ENCODE results near the gene WNT9B.

WNT9B gene

GRCh38 chr17:46815474-46816353 is 35.7 kb upstream of the WNT9B start:
- Histone ChIP-seq H3K9ac (ENCODE audit: low read length) (peak overlapping the region; percentile 85), H3K27ac (ENCODE audit: low read depth, low read length) (no peak overlapping the region), H3K36me3 (ENCODE audit: control insufficient read depth, insufficient read depth, low read length) (peaks cover 3% of the 10 kb centered on the region; the same call in 1 of the 2 replicates), H3K9me3 (ENCODE audit: control insufficient read depth, insufficient read depth, low read depth, low read length) (no peaks in the 10 kb centered on the region), H3K4me3 (ENCODE audit: low read depth, low read length) (peak overlapping the region; percentile 76; the same call in 1 of the 2 replicates), H3K4me1 (ENCODE audit: control insufficient read depth, insufficient read depth, low read length) (peaks cover 76% of the 10 kb centered on the region), H3K27me3 (ENCODE audit: control insufficient read depth, insufficient read depth, low read length) (peaks cover 48% of the 10 kb centered on the region)

GRCh38 chr17:46817151-46817900 is 34.1 kb upstream of the WNT9B start:
- Histone ChIP-seq H3K27me3 (ENCODE audit: control insufficient read depth, insufficient read depth, low read length) (peaks cover 63% of the 10 kb centered on the region), H3K4me3 (ENCODE audit: low read depth, low read length) (peak overlapping the region; percentile 76), H3K9me3 (ENCODE audit: control insufficient read depth, insufficient read depth, low read depth, low read length) (no peaks in the 10 kb centered on the region), H3K36me3 (ENCODE audit: control insufficient read depth, insufficient read depth, low read length) (no peaks in the 10 kb centered on the region), H3K4me1 (ENCODE audit: control insufficient read depth, insufficient read depth, low read length) (peaks cover 72% of the 10 kb centered on the region), H3K27ac (ENCODE audit: low read depth, low read length) (peak overlapping the region; percentile 54; the same call in 1 of the 2 replicates), H3K9ac (ENCODE audit: low read length) (peak overlapping the region; percentile 85)

- H3K36me3 ChIP-seq (ENCODE audit: control insufficient read depth, insufficient read depth, low read length): no peaks in the 10 kb centered on the region
- H3K4me1 ChIP-seq (ENCODE audit: control insufficient read depth, insufficient read depth, low read length): peaks cover 67% of the 10 kb centered on the region
These were observed 33.5 kb upstream of the WNT9B start for GRCh38 chr17:46817901-46818209.

GRCh38 chr17:46818316-46818928 is 33.0 kb upstream of the WNT9B start, which contains the start of gene WNT3:
Gene WNT3 (minus strand): TSS chr17:46818692. CDS start chr17:46818597, 95 bp downstream.
- peak within 1 kb of the TSS; percentile 96 for H3K9ac ChIP-seq (ENCODE audit: low read length)

More at GRCh38 chr17:46817901-46818209, 33.5 kb upstream of the WNT9B start:
- Histone ChIP-seq H3K27ac (ENCODE audit: low read depth, low read length) (peak overlapping the region; percentile 54; the same call in 1 of the 2 replicates), H3K27me3 (ENCODE audit: control insufficient read depth, insufficient read depth, low read length) (peaks cover 66% of the 10 kb centered on the region), H3K4me3 (ENCODE audit: low read depth, low read length) (peak overlapping the region; percentile 76), H3K9ac (ENCODE audit: low read length) (peak overlapping the region; percentile 85), H3K9me3 (ENCODE audit: control insufficient read depth, insufficient read depth, low read depth, low read length) (no peaks in the 10 kb centered on the region)

GRCh38 chr17:46818929-46819859 is 32.2 kb upstream of the WNT9B start:
- H3K27me3 ChIP-seq (ENCODE audit: control insufficient read depth, insufficient read depth, low read length): peaks cover 66% of the 10 kb centered on the region
- peak overlapping the region; percentile 88; the same call in 1 of the 2 replicates for H3K27ac ChIP-seq (ENCODE audit: low read depth, low read length)

More at GRCh38 chr17:46818316-46818928, 33.0 kb upstream of the WNT9B start, which contains the start of gene WNT3:
- H3K27ac ChIP-seq (ENCODE audit: low read depth, low read length): peak within 1 kb of the TSS; percentile 88; the same call in 1 of the 2 replicates
- no peaks in the 10 kb centered on the region for H3K9me3 ChIP-seq (ENCODE audit: control insufficient read depth, insufficient read depth, low read depth, low read length)
- H3K4me3 ChIP-seq (ENCODE audit: low read depth, low read length): peak within 1 kb of the TSS; percentile 76
- no peaks in the 10 kb centered on the region for H3K36me3 ChIP-seq (ENCODE audit: control insufficient read depth, insufficient read depth, low read length)
- H3K27me3 ChIP-seq (ENCODE audit: control insufficient read depth, insufficient read depth, low read length): peaks cover 66% of the 10 kb centered on the region
- H3K4me1 ChIP-seq (ENCODE audit: control insufficient read depth, insufficient read depth, low read length): peaks cover 61% of the 10 kb centered on the region

GRCh38 chr17:46819906-46820351 is 31.5 kb upstream of the WNT9B start:
- Histone ChIP-seq H3K27me3 (ENCODE audit: control insufficient read depth, insufficient read depth, low read length) (peaks cover 66% of the 10 kb centered on the region), H3K9ac (ENCODE audit: low read length) (peak overlapping the region; percentile 96)

More at GRCh38 chr17:46818929-46819859, 32.2 kb upstream of the WNT9B start:
- Histone ChIP-seq H3K4me1 (ENCODE audit: control insufficient read depth, insufficient read depth, low read length) (peaks cover 53% of the 10 kb centered on the region), H3K9me3 (ENCODE audit: control insufficient read depth, insufficient read depth, low read depth, low read length) (no peaks in the 10 kb centered on the region), H3K4me3 (ENCODE audit: low read depth, low read length) (peak overlapping the region; percentile 76), H3K36me3 (ENCODE audit: control insufficient read depth, insufficient read depth, low read length) (no peaks in the 10 kb centered on the region), H3K9ac (ENCODE audit: low read length) (peak overlapping the region; percentile 96)

GRCh38 chr17:46820592-46821450 is 30.6 kb upstream of the WNT9B start:
- H3K4me1 ChIP-seq (ENCODE audit: control insufficient read depth, insufficient read depth, low read length): peaks cover 37% of the 10 kb centered on the region
- peak overlapping the region; percentile 96 for H3K9ac ChIP-seq (ENCODE audit: low read length)
- H3K27ac ChIP-seq (ENCODE audit: low read depth, low read length): peak overlapping the region; percentile 88; the same call in 1 of the 2 replicates
- H3K9me3 ChIP-seq (ENCODE audit: control insufficient read depth, insufficient read depth, low read depth, low read length): no peaks in the 10 kb centered on the region
- peaks cover 62% of the 10 kb centered on the region for H3K27me3 ChIP-seq (ENCODE audit: control insufficient read depth, insufficient read depth, low read length)
- H3K4me3 ChIP-seq (ENCODE audit: low read depth, low read length): peak overlapping the region; percentile 76
- no peaks in the 10 kb centered on the region for H3K36me3 ChIP-seq (ENCODE audit: control insufficient read depth, insufficient read depth, low read length)

More at GRCh38 chr17:46819906-46820351, 31.5 kb upstream of the WNT9B start:
- Histone ChIP-seq H3K9me3 (ENCODE audit: control insufficient read depth, insufficient read depth, low read depth, low read length) (no peaks in the 10 kb centered on the region), H3K4me1 (ENCODE audit: control insufficient read depth, insufficient read depth, low read length) (peaks cover 46% of the 10 kb centered on the region), H3K27ac (ENCODE audit: low read depth, low read length) (peak overlapping the region; percentile 88; the same call in 1 of the 2 replicates), H3K4me3 (ENCODE audit: low read depth, low read length) (peak overlapping the region; percentile 76), H3K36me3 (ENCODE audit: control insufficient read depth, insufficient read depth, low read length) (no peaks in the 10 kb centered on the region)

GRCh38 chr17:46821482-46822387 is 29.6 kb upstream of the WNT9B start:
- no peaks in the 10 kb centered on the region for H3K9me3 ChIP-seq (ENCODE audit: control insufficient read depth, insufficient read depth, low read depth, low read length)
- H3K27me3 ChIP-seq (ENCODE audit: control insufficient read depth, insufficient read depth, low read length): peaks cover 53% of the 10 kb centered on the region
- peak overlapping the region; percentile 76 for H3K4me3 ChIP-seq (ENCODE audit: low read depth, low read length)
- H3K36me3 ChIP-seq (ENCODE audit: control insufficient read depth, insufficient read depth, low read length): no peaks in the 10 kb centered on the region
- peaks cover 28% of the 10 kb centered on the region for H3K4me1 ChIP-seq (ENCODE audit: control insufficient read depth, insufficient read depth, low read length)
- peak overlapping the region; percentile 88; the same call in 1 of the 2 replicates for H3K27ac ChIP-seq (ENCODE audit: low read depth, low read length)
- peak overlapping the region; percentile 96 for H3K9ac ChIP-seq (ENCODE audit: low read length)
